Measurements from ENCODE around the gene CXCL8. TPM values are rescaled to one million over a fixed set of nuclear protein-coding genes. Genes with fewer than 3 reads are reported as not detected.

Gene CXCL8
- total and polyA plus RNA-seq, 9 of the 15 experiments (the other 6 are each of a cell fraction or from before 2014, with no cell fraction given) = 1.6 to 7.7 (median 3.3) TPM

DNA sequence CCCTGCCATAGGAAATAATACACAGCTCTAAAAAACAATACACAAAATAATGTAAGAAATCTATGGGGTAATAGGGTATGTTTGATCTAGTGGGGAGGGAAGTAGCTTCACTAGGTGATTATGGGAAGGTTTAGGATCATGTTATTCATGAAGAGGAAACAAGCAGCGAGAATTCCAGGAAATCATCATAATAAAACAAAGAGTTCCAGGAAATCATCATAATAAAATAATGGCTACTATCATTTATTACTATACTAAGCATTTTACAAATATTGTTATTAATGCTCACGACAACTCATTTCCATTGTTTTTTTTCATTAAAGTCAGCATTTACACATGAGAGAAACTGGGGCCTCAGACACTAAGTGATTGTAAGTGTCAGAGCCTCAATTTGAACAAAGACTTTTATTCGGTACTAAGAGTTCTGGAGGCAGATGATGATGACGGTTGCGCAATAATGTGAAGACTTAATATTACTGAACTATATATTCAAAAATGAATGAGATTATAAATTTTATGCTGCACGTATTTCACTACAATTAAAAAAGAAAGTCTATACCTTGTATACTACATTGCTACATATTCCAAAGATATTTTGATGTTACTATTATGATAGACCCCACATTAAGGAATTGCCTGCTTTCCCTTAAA lies 12.2 kb upstream of the CXCL8 start (continued):
- TF ChIP-seq, protein P1, sequence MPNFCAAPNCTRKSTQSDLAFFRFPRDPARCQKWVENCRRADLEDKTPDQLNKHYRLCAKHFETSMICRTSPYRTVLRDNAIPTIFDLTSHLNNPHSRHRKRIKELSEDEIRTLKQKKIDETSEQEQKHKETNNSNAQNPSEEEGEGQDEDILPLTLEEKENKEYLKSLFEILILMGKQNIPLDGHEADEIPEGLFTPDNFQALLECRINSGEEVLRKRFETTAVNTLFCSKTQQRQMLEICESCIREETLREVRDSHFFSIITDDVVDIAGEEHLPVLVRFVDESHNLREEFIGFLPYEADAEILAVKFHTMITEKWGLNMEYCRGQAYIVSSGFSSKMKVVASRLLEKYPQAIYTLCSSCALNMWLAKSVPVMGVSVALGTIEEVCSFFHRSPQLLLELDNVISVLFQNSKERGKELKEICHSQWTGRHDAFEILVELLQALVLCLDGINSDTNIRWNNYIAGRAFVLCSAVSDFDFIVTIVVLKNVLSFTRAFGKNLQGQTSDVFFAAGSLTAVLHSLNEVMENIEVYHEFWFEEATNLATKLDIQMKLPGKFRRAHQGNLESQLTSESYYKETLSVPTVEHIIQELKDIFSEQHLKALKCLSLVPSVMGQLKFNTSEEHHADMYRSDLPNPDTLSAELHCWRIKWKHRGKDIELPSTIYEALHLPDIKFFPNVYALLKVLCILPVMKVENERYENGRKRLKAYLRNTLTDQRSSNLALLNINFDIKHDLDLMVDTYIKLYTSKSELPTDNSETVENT (CRISPR knock-in tag; IDR thresholded peaks at IDR 0.05) = no peak
- TF ChIP-seq, protein P2, sequence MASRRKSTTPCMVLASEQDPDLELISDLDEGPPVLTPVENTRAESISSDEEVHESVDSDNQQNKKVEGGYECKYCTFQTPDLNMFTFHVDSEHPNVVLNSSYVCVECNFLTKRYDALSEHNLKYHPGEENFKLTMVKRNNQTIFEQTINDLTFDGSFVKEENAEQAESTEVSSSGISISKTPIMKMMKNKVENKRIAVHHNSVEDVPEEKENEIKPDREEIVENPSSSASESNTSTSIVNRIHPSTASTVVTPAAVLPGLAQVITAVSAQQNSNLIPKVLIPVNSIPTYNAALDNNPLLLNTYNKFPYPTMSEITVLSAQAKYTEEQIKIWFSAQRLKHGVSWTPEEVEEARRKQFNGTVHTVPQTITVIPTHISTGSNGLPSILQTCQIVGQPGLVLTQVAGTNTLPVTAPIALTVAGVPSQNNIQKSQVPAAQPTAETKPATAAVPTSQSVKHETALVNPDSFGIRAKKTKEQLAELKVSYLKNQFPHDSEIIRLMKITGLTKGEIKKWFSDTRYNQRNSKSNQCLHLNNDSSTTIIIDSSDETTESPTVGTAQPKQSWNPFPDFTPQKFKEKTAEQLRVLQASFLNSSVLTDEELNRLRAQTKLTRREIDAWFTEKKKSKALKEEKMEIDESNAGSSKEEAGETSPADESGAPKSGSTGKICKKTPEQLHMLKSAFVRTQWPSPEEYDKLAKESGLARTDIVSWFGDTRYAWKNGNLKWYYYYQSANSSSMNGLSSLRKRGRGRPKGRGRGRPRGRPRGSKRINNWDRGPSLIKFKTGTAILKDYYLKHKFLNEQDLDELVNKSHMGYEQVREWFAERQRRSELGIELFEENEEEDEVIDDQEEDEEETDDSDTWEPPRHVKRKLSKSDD (conservative IDR thresholded peaks at IDR 0.05; ENCODE audit: low read length) = no peak
- TF ChIP-seq STAT5A (IDR thresholded peaks at IDR 0.05; ENCODE audit: borderline replicate concordance, low read length) (no peak), ZNF764 (CRISPR knock-in tag; IDR thresholded peaks at IDR 0.05; ENCODE audit: low read depth) (no peak), SRSF1 (IDR thresholded peaks at IDR 0.05; ENCODE audit: low read depth, low read length) (no peak), KDM1A (IDR thresholded peaks at IDR 0.05) (no peak)
